ENCODE measurements around the gene RBM19.
"Not testable (repeated sequence)": the region's sequence is repeated elsewhere in the genome, so short reads cannot be mapped to it uniquely, and the experiment has no call there.

The RBM19 gene

DNA sequence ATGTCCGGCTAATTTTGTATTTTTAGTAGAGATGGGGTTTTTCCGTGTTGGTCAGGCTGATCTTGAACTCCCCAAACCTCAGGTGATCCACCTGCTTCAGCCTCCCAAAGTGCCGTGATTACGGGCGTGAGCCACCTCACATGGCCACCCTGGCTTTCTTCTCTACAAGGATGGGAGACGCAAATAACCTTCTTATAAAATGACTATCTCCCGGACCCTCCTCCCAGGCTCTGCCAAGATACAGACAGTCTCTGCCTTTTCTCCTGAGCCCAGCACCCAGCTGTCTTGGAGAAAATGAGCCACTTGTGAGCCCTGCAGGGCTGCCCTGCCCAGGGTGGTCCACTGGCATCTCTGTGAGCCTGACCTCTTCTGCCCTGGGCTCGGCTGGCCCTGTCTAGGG, 34.7 kb upstream of the RBM19 start:
- Histone ChIP-seq H3K9me3 (ENCODE audit: control insufficient read depth, insufficient read depth, low read depth, low read length) (no peaks in the 10 kb centered on the region), H3K27ac (ENCODE audit: low read depth, low read length) (no peak overlapping the region), H3K36me3 (ENCODE audit: control insufficient read depth, insufficient read depth, low read length) (no peaks in the 10 kb centered on the region), H3K4me3 (ENCODE audit: low read depth, low read length) (no peak overlapping the region), H3K27me3 (ENCODE audit: control insufficient read depth, insufficient read depth, low read length) (peaks cover 38% of the 10 kb centered on the region), H3K4me1 (ENCODE audit: control insufficient read depth, insufficient read depth, low read length) (peaks cover under 1% of the 10 kb centered on the region; the same call in 1 of the 2 replicates), H3K9ac (ENCODE audit: low read length) (no peak overlapping the region)

DNA sequence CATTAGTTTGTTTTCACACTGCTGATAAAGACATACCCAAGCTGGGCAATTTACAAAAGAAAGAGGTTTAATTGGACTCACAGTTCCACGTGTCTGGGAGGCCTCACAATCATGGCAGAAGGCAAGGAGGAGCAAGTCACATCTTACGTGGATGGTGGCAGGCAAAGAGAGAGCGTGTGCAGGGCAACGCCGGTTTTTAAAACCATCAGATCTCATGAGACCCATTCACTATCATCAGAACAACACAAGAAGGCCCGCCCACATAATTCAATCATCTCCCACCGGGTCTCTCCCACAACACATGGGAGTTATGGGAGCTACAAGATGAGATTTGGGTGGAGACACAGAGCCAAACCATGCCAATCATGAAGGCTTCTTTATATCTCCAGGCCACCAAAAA, 34.1 kb upstream of the RBM19 start:
- not testable (repeated sequence) for H3K36me3 ChIP-seq (ENCODE audit: control insufficient read depth, insufficient read depth, low read length); H3K4me1 ChIP-seq (ENCODE audit: control insufficient read depth, insufficient read depth, low read length); H3K27ac ChIP-seq (ENCODE audit: low read depth, low read length); H3K9me3 ChIP-seq (ENCODE audit: control insufficient read depth, insufficient read depth, low read depth, low read length); H3K9ac ChIP-seq (ENCODE audit: low read length); H3K4me3 ChIP-seq (ENCODE audit: low read depth, low read length)
- peaks cover 36% of the 10 kb centered on the region for H3K27me3 ChIP-seq (ENCODE audit: control insufficient read depth, insufficient read depth, low read length)

DNA sequence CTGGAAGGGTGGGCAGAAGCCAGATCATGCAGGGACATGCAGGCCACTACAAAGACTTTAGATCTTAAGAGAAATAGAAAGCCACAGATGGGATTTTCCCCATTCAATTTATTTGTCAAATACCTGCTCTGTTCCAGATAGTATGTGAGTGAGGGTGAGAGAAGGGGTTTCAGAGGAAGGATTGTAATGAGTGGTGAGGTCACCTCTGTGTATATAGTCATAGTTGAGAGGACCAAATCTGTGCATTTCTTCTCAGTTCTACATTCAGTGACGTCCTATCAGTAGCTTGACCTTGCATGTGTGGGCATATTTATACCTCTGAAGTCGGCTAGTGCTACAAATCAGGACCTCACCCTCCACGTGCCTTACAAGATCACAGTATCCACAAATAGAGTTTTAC, 31.2 kb upstream of the RBM19 start:
- Histone ChIP-seq H3K4me3 (ENCODE audit: low read depth, low read length) (no peak overlapping the region), H3K9me3 (ENCODE audit: control insufficient read depth, insufficient read depth, low read depth, low read length) (no peaks in the 10 kb centered on the region), H3K27ac (ENCODE audit: low read depth, low read length) (no peak overlapping the region), H3K4me1 (ENCODE audit: control insufficient read depth, insufficient read depth, low read length) (peaks cover 2% of the 10 kb centered on the region; the same call in 1 of the 2 replicates), H3K27me3 (ENCODE audit: control insufficient read depth, insufficient read depth, low read length) (peaks cover 38% of the 10 kb centered on the region), H3K36me3 (ENCODE audit: control insufficient read depth, insufficient read depth, low read length) (no peaks in the 10 kb centered on the region), H3K9ac (ENCODE audit: low read length) (no peak overlapping the region)

DNA sequence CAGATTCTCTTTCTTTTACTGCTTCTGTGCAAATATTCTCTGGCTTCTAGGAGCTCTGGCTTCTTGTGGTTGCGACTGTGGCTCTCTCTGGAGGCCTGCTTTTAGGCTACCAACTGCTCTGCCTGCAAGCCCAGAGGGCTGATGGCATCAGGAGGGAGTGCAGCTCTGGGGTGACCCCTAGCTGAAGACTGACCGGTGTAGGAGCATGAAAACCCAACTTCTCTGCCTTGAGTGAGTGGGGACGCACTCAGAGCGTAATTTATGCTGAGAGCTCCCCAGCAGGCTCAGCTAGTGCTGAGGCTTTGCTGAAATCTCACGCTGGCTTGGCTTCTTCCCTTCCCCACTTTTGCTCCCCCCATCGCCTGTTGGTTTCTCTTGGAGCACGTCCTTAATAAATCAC, 29.9 kb upstream of the RBM19 start:
- H3K4me1 ChIP-seq (ENCODE audit: control insufficient read depth, insufficient read depth, low read length) = peaks cover 2% of the 10 kb centered on the region; the same call in 1 of the 2 replicates
- no peaks in the 10 kb centered on the region for H3K36me3 ChIP-seq (ENCODE audit: control insufficient read depth, insufficient read depth, low read length)
- peaks cover 42% of the 10 kb centered on the region for H3K27me3 ChIP-seq (ENCODE audit: control insufficient read depth, insufficient read depth, low read length)
- no peak overlapping the region for H3K9ac ChIP-seq (ENCODE audit: low read length)
- no peak overlapping the region for H3K27ac ChIP-seq (ENCODE audit: low read depth, low read length)
- no peaks in the 10 kb centered on the region for H3K9me3 ChIP-seq (ENCODE audit: control insufficient read depth, insufficient read depth, low read depth, low read length)
- H3K4me3 ChIP-seq (ENCODE audit: low read depth, low read length) = no peak overlapping the region

DNA sequence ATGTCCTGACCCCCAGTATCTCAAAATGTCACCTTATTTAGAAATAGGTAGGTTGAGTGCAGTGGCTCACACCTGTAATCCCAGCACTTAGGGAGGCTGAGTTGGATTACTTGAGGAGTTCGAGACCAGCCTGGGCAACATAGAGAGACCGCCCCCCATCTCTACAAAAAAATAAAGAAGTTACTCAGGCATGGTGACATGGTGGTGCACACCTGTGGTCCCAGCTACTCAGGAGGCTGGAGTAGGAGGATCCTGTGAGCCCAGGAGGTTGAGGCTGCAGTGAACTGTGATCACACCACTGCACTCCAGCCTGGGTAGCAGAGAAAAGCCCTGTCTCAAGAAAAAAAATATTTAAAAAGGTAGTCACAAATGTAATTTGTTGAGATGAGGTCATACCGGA, 27.9 kb upstream of the RBM19 start:
- Histone ChIP-seq H3K27me3 (ENCODE audit: control insufficient read depth, insufficient read depth, low read length) (peaks cover 41% of the 10 kb centered on the region), H3K27ac (ENCODE audit: low read depth, low read length) (no peak overlapping the region)

DNA sequence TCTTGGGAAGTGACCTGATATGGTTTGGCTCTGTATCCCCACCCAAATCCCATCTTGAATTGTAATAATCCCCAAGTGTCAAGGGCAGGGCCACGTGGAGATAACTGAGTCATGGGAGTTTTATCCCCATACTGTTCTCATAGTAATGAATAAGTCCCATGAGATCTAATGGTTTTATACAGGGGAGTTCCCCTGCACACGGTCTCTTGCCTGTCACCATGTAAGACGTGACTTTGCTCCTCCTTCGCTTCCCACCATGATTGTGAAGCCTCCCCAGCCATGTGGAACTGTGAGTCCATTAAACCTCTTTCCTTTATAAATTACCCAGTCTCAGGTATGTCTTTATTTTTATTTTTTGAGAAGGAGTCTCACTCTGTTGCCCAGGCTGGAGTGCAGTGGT, 26.6 kb upstream of the RBM19 start:
- not testable (repeated sequence) for H3K27ac ChIP-seq (ENCODE audit: low read depth, low read length); H3K4me3 ChIP-seq (ENCODE audit: low read depth, low read length); H3K4me1 ChIP-seq (ENCODE audit: control insufficient read depth, insufficient read depth, low read length); H3K36me3 ChIP-seq (ENCODE audit: control insufficient read depth, insufficient read depth, low read length); H3K9me3 ChIP-seq (ENCODE audit: control insufficient read depth, insufficient read depth, low read depth, low read length); H3K9ac ChIP-seq (ENCODE audit: low read length)
- peaks cover 41% of the 10 kb centered on the region for H3K27me3 ChIP-seq (ENCODE audit: control insufficient read depth, insufficient read depth, low read length)

More for the DNA sequence above, 27.9 kb upstream of the RBM19 start:
- no peak overlapping the region for H3K4me3 ChIP-seq (ENCODE audit: low read depth, low read length)
- no peak overlapping the region for H3K9ac ChIP-seq (ENCODE audit: low read length)
- H3K36me3 ChIP-seq (ENCODE audit: control insufficient read depth, insufficient read depth, low read length) = no peaks in the 10 kb centered on the region
- peaks cover 9% of the 10 kb centered on the region; the same call in 1 of the 2 replicates for H3K4me1 ChIP-seq (ENCODE audit: control insufficient read depth, insufficient read depth, low read length)
- H3K9me3 ChIP-seq (ENCODE audit: control insufficient read depth, insufficient read depth, low read depth, low read length) = no peaks in the 10 kb centered on the region

DNA sequence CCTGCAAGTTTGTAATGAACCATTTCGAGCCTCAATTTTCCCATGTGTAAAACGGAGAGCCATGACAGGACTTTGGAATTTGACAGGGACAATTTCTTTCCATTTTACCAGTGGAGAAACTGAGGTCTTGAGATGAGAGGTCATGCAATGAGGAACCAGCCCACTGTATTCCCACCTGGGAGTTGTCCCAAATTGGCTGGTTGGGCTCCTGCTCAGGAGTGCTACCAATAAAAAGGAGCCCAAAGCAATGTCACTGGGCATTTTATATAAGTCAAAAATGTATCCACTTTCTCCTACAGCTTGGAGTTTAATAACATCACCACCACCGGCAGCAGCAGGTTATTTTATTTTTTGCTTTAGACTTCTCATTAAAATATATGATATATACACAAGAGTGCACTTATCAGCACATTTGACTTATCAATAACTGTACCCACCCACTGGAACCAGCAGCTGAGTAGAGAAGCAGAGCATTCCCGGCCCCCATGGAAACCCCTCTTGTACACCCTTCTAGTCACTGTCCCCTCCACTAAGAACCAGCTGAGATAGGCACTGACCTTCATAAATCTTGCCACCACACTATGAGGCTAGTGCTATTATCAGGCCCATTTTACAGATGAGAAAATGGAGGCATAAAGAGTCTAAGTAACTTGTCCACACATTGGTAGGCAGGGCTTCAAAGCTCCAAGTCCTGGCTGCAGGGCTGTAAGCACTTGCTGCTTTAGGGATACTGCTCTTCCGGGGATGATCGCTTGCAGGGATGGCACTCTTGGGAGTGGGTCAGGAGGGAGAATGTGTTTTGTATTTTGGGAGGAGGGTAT, 25.3 kb upstream of the RBM19 start:
- H3K4me1 ChIP-seq (ENCODE audit: control insufficient read depth, insufficient read depth, low read length) = peaks cover 9% of the 10 kb centered on the region; the same call in 1 of the 2 replicates
- H3K9me3 ChIP-seq (ENCODE audit: control insufficient read depth, insufficient read depth, low read depth, low read length) = no peaks in the 10 kb centered on the region
- no peak overlapping the region for H3K9ac ChIP-seq (ENCODE audit: low read length)
- H3K27me3 ChIP-seq (ENCODE audit: control insufficient read depth, insufficient read depth, low read length) = peaks cover 42% of the 10 kb centered on the region
- no peak overlapping the region for H3K27ac ChIP-seq (ENCODE audit: low read depth, low read length)
- H3K36me3 ChIP-seq (ENCODE audit: control insufficient read depth, insufficient read depth, low read length) = no peaks in the 10 kb centered on the region
- H3K4me3 ChIP-seq (ENCODE audit: low read depth, low read length) = no peak overlapping the region

DNA sequence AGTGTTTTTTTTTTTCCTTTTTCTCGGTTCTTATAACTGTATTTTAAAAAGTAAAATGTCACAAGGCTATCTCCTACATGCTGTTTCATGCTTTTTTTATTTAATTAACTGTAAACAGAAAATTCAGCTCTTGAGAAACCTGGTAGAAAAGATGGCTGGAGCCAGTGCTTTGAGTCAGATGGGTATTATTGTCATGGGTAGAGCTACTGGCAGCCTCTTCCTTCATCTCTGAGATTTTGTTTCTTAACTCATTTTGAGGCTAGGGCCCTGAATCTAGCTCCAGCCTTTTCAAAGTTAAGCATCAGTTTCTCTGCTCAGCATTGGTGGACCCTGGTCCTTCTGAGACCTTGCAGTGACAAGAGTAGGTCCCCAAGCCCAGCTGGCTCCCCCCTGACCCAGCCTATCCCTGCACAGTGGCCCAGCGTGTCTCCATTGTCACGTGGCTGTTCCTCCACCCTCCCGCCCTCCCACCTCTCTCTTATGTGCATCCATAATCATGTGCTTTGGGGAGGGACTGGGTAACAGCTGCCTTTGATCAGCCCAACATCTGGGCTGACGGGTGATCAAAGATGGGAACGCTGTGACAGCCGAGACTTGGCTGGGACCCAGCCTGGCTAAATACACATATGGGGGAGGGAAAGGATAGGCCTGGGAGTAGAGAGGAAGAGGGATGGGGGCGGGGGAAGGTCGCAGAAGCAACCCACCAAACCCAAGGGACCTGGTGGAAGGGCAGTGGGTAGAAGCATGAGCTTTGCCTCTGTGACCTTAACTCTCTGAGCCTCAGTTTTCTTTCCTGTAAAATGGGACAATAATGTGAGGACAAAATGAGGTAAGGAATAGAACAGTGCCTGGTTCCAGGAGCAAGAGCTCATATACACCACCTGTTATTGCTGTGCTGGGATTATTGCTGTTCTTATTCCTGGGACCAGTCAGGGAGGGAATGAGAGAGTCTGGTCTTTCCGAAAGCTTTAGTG, 24.4 kb upstream of the RBM19 start:
- Histone ChIP-seq H3K27ac (ENCODE audit: low read depth, low read length) (no peak overlapping the region), H3K27me3 (ENCODE audit: control insufficient read depth, insufficient read depth, low read length) (peaks cover 34% of the 10 kb centered on the region), H3K4me1 (ENCODE audit: control insufficient read depth, insufficient read depth, low read length) (peaks cover 7% of the 10 kb centered on the region; the same call in 1 of the 2 replicates), H3K4me3 (ENCODE audit: low read depth, low read length) (no peak overlapping the region), H3K36me3 (ENCODE audit: control insufficient read depth, insufficient read depth, low read length) (no peaks in the 10 kb centered on the region), H3K9me3 (ENCODE audit: control insufficient read depth, insufficient read depth, low read depth, low read length) (no peaks in the 10 kb centered on the region), H3K9ac (ENCODE audit: low read length) (no peak overlapping the region)

DNA sequence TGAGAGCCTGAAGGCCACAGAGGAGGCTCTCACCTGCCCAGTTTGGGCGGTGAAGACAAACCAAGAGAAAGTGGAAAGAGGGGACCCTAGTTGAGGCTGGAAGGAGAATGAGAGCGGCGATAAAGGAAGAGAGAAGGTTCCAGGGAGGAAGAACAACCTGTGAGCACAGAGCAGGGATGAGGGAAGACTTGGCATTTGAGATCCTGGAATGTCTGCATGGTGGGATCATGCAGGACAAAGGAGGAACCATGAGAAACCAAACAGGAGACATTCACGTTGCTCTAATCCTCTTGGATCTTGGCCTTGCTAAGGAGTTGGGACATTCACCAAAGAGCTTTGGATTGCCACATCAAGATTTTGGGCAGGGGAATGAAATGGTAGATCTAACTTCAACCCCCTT, 22.9 kb upstream of the RBM19 start:
- Histone ChIP-seq H3K27ac (ENCODE audit: low read depth, low read length) (no peak overlapping the region), H3K9ac (ENCODE audit: low read length) (no peak overlapping the region), H3K4me3 (ENCODE audit: low read depth, low read length) (no peak overlapping the region), H3K27me3 (ENCODE audit: control insufficient read depth, insufficient read depth, low read length) (peaks cover 37% of the 10 kb centered on the region), H3K36me3 (ENCODE audit: control insufficient read depth, insufficient read depth, low read length) (no peaks in the 10 kb centered on the region), H3K9me3 (ENCODE audit: control insufficient read depth, insufficient read depth, low read depth, low read length) (no peaks in the 10 kb centered on the region), H3K4me1 (ENCODE audit: control insufficient read depth, insufficient read depth, low read length) (peaks cover 7% of the 10 kb centered on the region; the same call in 1 of the 2 replicates)

DNA sequence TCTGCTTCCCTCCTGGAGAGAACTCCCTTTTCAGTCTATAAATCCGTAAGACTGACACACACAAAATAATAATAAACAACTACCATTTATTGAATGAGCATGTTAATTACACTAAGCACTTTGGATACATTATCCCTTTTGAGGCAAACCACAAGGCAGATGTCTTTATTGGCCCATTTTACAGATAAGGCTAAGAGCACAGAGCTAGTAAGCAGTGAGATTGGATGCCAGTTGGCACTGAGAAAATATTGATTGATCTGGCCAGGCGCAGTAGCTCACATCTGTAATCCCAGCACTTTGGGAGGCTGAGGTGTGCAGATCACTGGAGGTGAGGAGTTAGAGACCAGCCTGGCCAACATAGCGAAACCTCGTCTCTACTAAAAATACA, 21.9 kb upstream of the RBM19 start:
- Histone ChIP-seq H3K27ac (ENCODE audit: low read depth, low read length) (no peak overlapping the region), H3K4me3 (ENCODE audit: low read depth, low read length) (no peak overlapping the region), H3K4me1 (ENCODE audit: control insufficient read depth, insufficient read depth, low read length) (peaks cover 7% of the 10 kb centered on the region; the same call in 1 of the 2 replicates), H3K9ac (ENCODE audit: low read length) (no peak overlapping the region), H3K9me3 (ENCODE audit: control insufficient read depth, insufficient read depth, low read depth, low read length) (no peaks in the 10 kb centered on the region), H3K27me3 (ENCODE audit: control insufficient read depth, insufficient read depth, low read length) (peaks cover 42% of the 10 kb centered on the region), H3K36me3 (ENCODE audit: control insufficient read depth, insufficient read depth, low read length) (no peaks in the 10 kb centered on the region)
